ENCODE data around the gene TXN2. TPM values are rescaled to one million over a fixed set of nuclear protein-coding genes. Genes with fewer than 3 reads are reported as not detected.
A peak's percentile ranks its signal among the peaks of the same experiment; 100 is the strongest.
"Not testable (repeated sequence)": the region's sequence is repeated elsewhere in the genome, so short reads cannot be mapped to it uniquely, and the experiment has no call there.

Gene TXN2
- total RNA-seq, 1 donor from 2014 or later, result 61.0 TPM

GRCh38 chr22:36425977-36426523, 55.4 kb downstream of the TXN2 start:
- H3K9me3 Mint-ChIP-seq (ENCODE audit: unreplicated experiment), result no peaks in the 10 kb centered on the region
- DNase-seq (ENCODE audit: low read depth) (no peak), FAIRE-seq (no peak)
- H3K9me3 ChIP-seq (ENCODE audit: insufficient read depth, low read depth, low read length), result no peaks in the 10 kb centered on the region
- H3K36me3 ChIP-seq (ENCODE audit: insufficient read depth, low read length), result no peaks in the 10 kb centered on the region
- H4K20me1 ChIP-seq (ENCODE audit: insufficient read depth, low read length), result no peaks in the 10 kb centered on the region
- H3K27me3 Mint-ChIP-seq (ENCODE audit: low read depth, unreplicated experiment), result no peaks in the 10 kb centered on the region
- no peaks in the 10 kb centered on the region for H3K27me3 ChIP-seq (ENCODE audit: insufficient read depth, low read length)
- peak overlapping the region; percentile 73 for H3K27ac Mint-ChIP-seq (ENCODE audit: unreplicated experiment)
- no peak overlapping the region for H3K4me3 Mint-ChIP-seq (ENCODE audit: unreplicated experiment)
- no peaks in the 10 kb centered on the region for H3K36me3 Mint-ChIP-seq (ENCODE audit: low read depth, unreplicated experiment)
- TF ChIP-seq EZH2 (IDR thresholded peaks at IDR 0.05; ENCODE audit: insufficient read depth, low read length) (no peak), CTCF (IDR thresholded peaks at IDR 0.05; ENCODE audit: insufficient read depth, low read depth, low read length) (no peak)
- H2AFZ ChIP-seq (ENCODE audit: low read depth, low read length), result peak overlapping the region; percentile 34
- H3K27ac ChIP-seq (ENCODE audit: low read depth, low read length), result peak overlapping the region; percentile 6
- H3K4me3 ChIP-seq (ENCODE audit: insufficient read depth, low read depth, low read length), result no peak overlapping the region
- no peak overlapping the region for H3K9ac ChIP-seq (ENCODE audit: low read length)
- H3K4me1 ChIP-seq (ENCODE audit: insufficient read depth, low read length), result peaks cover 21% of the 10 kb centered on the region
- H3K4me1 Mint-ChIP-seq (ENCODE audit: low read depth, unreplicated experiment), result peaks cover 18% of the 10 kb centered on the region
- peak overlapping the region; percentile 33 for H3K4me2 ChIP-seq (ENCODE audit: low read length)
- no peaks in the 10 kb centered on the region for H3K79me2 ChIP-seq (ENCODE audit: insufficient read depth, low read length)

- Mint-ChIP-seq H3K36me3 (ENCODE audit: low read depth, unreplicated experiment) (no peaks in the 10 kb centered on the region), H3K4me1 (ENCODE audit: low read depth, unreplicated experiment) (peaks cover 18% of the 10 kb centered on the region), H3K9me3 (ENCODE audit: unreplicated experiment) (no peaks in the 10 kb centered on the region), H3K4me3 (ENCODE audit: unreplicated experiment) (no peak overlapping the region), H3K27me3 (ENCODE audit: low read depth, unreplicated experiment) (no peaks in the 10 kb centered on the region), H3K27ac (ENCODE audit: unreplicated experiment) (peak overlapping the region; percentile 67)
- Histone ChIP-seq H3K9ac (ENCODE audit: low read length) (no peak overlapping the region), H3K4me2 (ENCODE audit: low read length) (no peak overlapping the region), H3K4me1 (ENCODE audit: insufficient read depth, low read length) (peaks cover 17% of the 10 kb centered on the region), H2AFZ (ENCODE audit: low read depth, low read length) (no peak overlapping the region), H3K4me3 (ENCODE audit: insufficient read depth, low read depth, low read length) (no peak overlapping the region), H3K27me3 (ENCODE audit: insufficient read depth, low read length) (no peaks in the 10 kb centered on the region), H3K27ac (ENCODE audit: low read depth, low read length) (no peak overlapping the region), H3K36me3 (ENCODE audit: insufficient read depth, low read length) (no peaks in the 10 kb centered on the region), H4K20me1 (ENCODE audit: insufficient read depth, low read length) (no peaks in the 10 kb centered on the region), H3K9me3 (ENCODE audit: insufficient read depth, low read depth, low read length) (no peaks in the 10 kb centered on the region), H3K79me2 (ENCODE audit: insufficient read depth, low read length) (no peaks in the 10 kb centered on the region)
- TF ChIP-seq EZH2 (IDR thresholded peaks at IDR 0.05; ENCODE audit: insufficient read depth, low read length) (no peak), CTCF (IDR thresholded peaks at IDR 0.05; ENCODE audit: insufficient read depth, low read depth, low read length) (no peak)
- DNase-seq (ENCODE audit: low read depth), result no peak
- FAIRE-seq, result no peak
These were observed 56.4 kb downstream of the TXN2 start for GRCh38 chr22:36424901-36425579.

DNA sequence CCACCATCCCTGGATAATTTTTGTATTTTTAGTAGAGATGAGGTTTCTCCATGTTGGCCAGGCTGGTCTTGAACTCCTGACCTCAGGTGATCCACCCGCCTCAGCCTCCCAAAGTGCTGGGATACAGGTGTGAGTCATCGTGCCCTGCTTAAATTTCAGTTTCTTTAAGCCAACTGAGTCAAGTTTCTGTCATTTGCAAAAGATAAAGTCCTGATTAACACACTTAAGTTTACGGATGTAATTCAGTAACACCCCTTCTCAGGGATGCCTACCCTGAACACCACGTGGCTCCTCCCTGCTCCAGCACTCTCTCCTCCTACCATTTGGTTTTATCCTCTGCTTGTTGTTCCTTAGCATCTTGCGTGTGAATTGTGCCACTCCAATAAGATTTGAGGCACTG, 57.0 kb downstream of the TXN2 start:
- H3K4me1 ChIP-seq (ENCODE audit: insufficient read depth, low read length), result peaks cover 18% of the 10 kb centered on the region
- H3K27ac Mint-ChIP-seq (ENCODE audit: unreplicated experiment), result peak overlapping the region; percentile 67
- peaks cover 20% of the 10 kb centered on the region for H3K4me1 Mint-ChIP-seq (ENCODE audit: low read depth, unreplicated experiment)
- H2AFZ ChIP-seq (ENCODE audit: low read depth, low read length); H3K9ac ChIP-seq (ENCODE audit: low read length); H3K27me3 Mint-ChIP-seq (ENCODE audit: low read depth, unreplicated experiment); FAIRE-seq; H3K79me2 ChIP-seq (ENCODE audit: insufficient read depth, low read length); H3K27me3 ChIP-seq (ENCODE audit: insufficient read depth, low read length); H3K36me3 ChIP-seq (ENCODE audit: insufficient read depth, low read length); H3K27ac ChIP-seq (ENCODE audit: low read depth, low read length); H3K4me2 ChIP-seq (ENCODE audit: low read length); H3K4me3 Mint-ChIP-seq (ENCODE audit: unreplicated experiment); H3K4me3 ChIP-seq (ENCODE audit: insufficient read depth, low read depth, low read length); H3K9me3 ChIP-seq (ENCODE audit: insufficient read depth, low read depth, low read length); H4K20me1 ChIP-seq (ENCODE audit: insufficient read depth, low read length); H3K9me3 Mint-ChIP-seq (ENCODE audit: unreplicated experiment); H3K36me3 Mint-ChIP-seq (ENCODE audit: low read depth, unreplicated experiment): not testable (repeated sequence)
- DNase-seq (ENCODE audit: low read depth), result peak; percentile 56
